ENCODE measurements around the gene BRIX1.
"Not testable (repeated sequence)": the region's sequence is repeated elsewhere in the genome, so short reads cannot be mapped to it uniquely, and the experiment has no call there.

Gene BRIX1

GRCh38 chr5:34957321-34957720, 41.8 kb downstream of the BRIX1 start:
- no peaks in the 10 kb centered on the region for H3K9me3 ChIP-seq (ENCODE audit: control insufficient read depth, low read length)

GRCh38 chr5:34957857-34958690, 42.6 kb downstream of the BRIX1 start:
- no peaks in the 10 kb centered on the region for H3K4me1 ChIP-seq (ENCODE audit: control insufficient read depth, insufficient read depth, low read length, poor library complexity, severe bottlenecking)
- no peaks in the 10 kb centered on the region for H3K9me3 ChIP-seq (ENCODE audit: control insufficient read depth, low read length)
- H3K4me3 ChIP-seq (ENCODE audit: insufficient read depth, low read depth, low read length, poor library complexity, severe bottlenecking) = no peak overlapping the region
- no peak for DNase-seq
- no peak overlapping the region for H3K27ac ChIP-seq (ENCODE audit: insufficient read depth, low read length, poor library complexity, severe bottlenecking)
- H3K36me3 ChIP-seq (ENCODE audit: control insufficient read depth, insufficient read depth, low read length) = peaks cover 13% of the 10 kb centered on the region
- H3K27me3 ChIP-seq (replicated peaks; ENCODE audit: control insufficient read depth, insufficient read depth, low read length, poor library complexity, severe bottlenecking) = no peaks in the 10 kb centered on the region

More at GRCh38 chr5:34957321-34957720, 41.8 kb downstream of the BRIX1 start:
- no peak overlapping the region for H3K4me3 ChIP-seq (ENCODE audit: insufficient read depth, low read depth, low read length, poor library complexity, severe bottlenecking)
- H3K36me3 ChIP-seq (ENCODE audit: control insufficient read depth, insufficient read depth, low read length) = peaks cover 13% of the 10 kb centered on the region
- DNase-seq = no peak
- H3K27ac ChIP-seq (ENCODE audit: insufficient read depth, low read length, poor library complexity, severe bottlenecking) = no peak overlapping the region
- H3K4me1 ChIP-seq (ENCODE audit: control insufficient read depth, insufficient read depth, low read length, poor library complexity, severe bottlenecking) = no peaks in the 10 kb centered on the region
- no peaks in the 10 kb centered on the region for H3K27me3 ChIP-seq (replicated peaks; ENCODE audit: control insufficient read depth, insufficient read depth, low read length, poor library complexity, severe bottlenecking)

- no peak overlapping the region for H3K4me3 ChIP-seq (ENCODE audit: insufficient read depth, low read depth, low read length, poor library complexity, severe bottlenecking)
- no peaks in the 10 kb centered on the region for H3K9me3 ChIP-seq (ENCODE audit: control insufficient read depth, low read length)
- H3K27ac ChIP-seq (ENCODE audit: insufficient read depth, low read length, poor library complexity, severe bottlenecking) = no peak overlapping the region
- no peak for DNase-seq
- H3K36me3 ChIP-seq (ENCODE audit: control insufficient read depth, insufficient read depth, low read length) = peaks cover 9% of the 10 kb centered on the region
- no peaks in the 10 kb centered on the region for H3K4me1 ChIP-seq (ENCODE audit: control insufficient read depth, insufficient read depth, low read length, poor library complexity, severe bottlenecking)
- no peaks in the 10 kb centered on the region for H3K27me3 ChIP-seq (replicated peaks; ENCODE audit: control insufficient read depth, insufficient read depth, low read length, poor library complexity, severe bottlenecking)
Observed at GRCh38 chr5:34959323-34959722, 43.8 kb downstream of the BRIX1 start.

- Histone ChIP-seq H3K4me1 (ENCODE audit: control insufficient read depth, insufficient read depth, low read length, poor library complexity, severe bottlenecking) (no peaks in the 10 kb centered on the region), H3K36me3 (ENCODE audit: control insufficient read depth, insufficient read depth, low read length) (no peaks in the 10 kb centered on the region), H3K9me3 (ENCODE audit: control insufficient read depth, low read length) (no peaks in the 10 kb centered on the region), H3K27ac (ENCODE audit: insufficient read depth, low read length, poor library complexity, severe bottlenecking) (no peak overlapping the region), H3K27me3 (replicated peaks; ENCODE audit: control insufficient read depth, insufficient read depth, low read length, poor library complexity, severe bottlenecking) (no peaks in the 10 kb centered on the region), H3K4me3 (ENCODE audit: insufficient read depth, low read depth, low read length, poor library complexity, severe bottlenecking) (no peak overlapping the region)
- no peak for DNase-seq
Observed at GRCh38 chr5:34967540-34967939, 52.0 kb downstream of the BRIX1 start.

GRCh38 chr5:34968258-34968657, 52.7 kb downstream of the BRIX1 start:
- Histone ChIP-seq H3K4me1 (ENCODE audit: control insufficient read depth, insufficient read depth, low read length, poor library complexity, severe bottlenecking) (no peaks in the 10 kb centered on the region), H3K27ac (ENCODE audit: insufficient read depth, low read length, poor library complexity, severe bottlenecking) (no peak overlapping the region), H3K9me3 (ENCODE audit: control insufficient read depth, low read length) (no peaks in the 10 kb centered on the region), H3K27me3 (replicated peaks; ENCODE audit: control insufficient read depth, insufficient read depth, low read length, poor library complexity, severe bottlenecking) (no peaks in the 10 kb centered on the region), H3K36me3 (ENCODE audit: control insufficient read depth, insufficient read depth, low read length) (no peaks in the 10 kb centered on the region), H3K4me3 (ENCODE audit: insufficient read depth, low read depth, low read length, poor library complexity, severe bottlenecking) (no peak overlapping the region)
- DNase-seq = no peak

DNA sequence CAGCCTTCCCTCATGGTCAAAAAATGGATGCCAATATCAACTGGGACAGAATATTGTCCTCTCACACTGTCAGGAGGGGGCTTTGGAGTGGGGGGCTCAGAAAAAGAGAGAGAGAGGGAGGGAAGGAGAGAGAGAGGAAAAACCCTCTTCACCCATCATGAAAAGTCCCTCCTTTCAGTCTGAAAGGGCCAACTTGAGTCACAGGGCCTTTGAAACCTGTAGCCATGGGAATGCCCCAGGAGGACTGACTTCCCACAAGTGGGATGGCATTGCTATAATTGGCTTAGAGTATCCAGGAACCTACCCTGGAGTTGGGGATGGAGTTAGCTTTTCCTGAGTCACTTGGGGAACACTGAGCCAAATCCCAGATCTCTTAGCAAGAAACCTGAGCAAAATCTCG, 55.0 kb downstream of the BRIX1 start:
- no peak for DNase-seq
- no peak overlapping the region for H3K4me3 ChIP-seq (ENCODE audit: insufficient read depth, low read depth, low read length, poor library complexity, severe bottlenecking)

GRCh38 chr5:34971655-34972054, 56.1 kb downstream of the BRIX1 start:
- H3K9me3 ChIP-seq (ENCODE audit: control insufficient read depth, low read length); DNase-seq; H3K27me3 ChIP-seq (replicated peaks; ENCODE audit: control insufficient read depth, insufficient read depth, low read length, poor library complexity, severe bottlenecking); H3K4me1 ChIP-seq (ENCODE audit: control insufficient read depth, insufficient read depth, low read length, poor library complexity, severe bottlenecking); H3K36me3 ChIP-seq (ENCODE audit: control insufficient read depth, insufficient read depth, low read length); H3K27ac ChIP-seq (ENCODE audit: insufficient read depth, low read length, poor library complexity, severe bottlenecking); H3K4me3 ChIP-seq (ENCODE audit: insufficient read depth, low read depth, low read length, poor library complexity, severe bottlenecking): not testable (repeated sequence)

More for the DNA sequence above, 55.0 kb downstream of the BRIX1 start:
- H3K27ac ChIP-seq (ENCODE audit: insufficient read depth, low read length, poor library complexity, severe bottlenecking) = no peak overlapping the region
- H3K27me3 ChIP-seq (replicated peaks; ENCODE audit: control insufficient read depth, insufficient read depth, low read length, poor library complexity, severe bottlenecking) = no peaks in the 10 kb centered on the region
- no peaks in the 10 kb centered on the region for H3K9me3 ChIP-seq (ENCODE audit: control insufficient read depth, low read length)
- no peaks in the 10 kb centered on the region for H3K36me3 ChIP-seq (ENCODE audit: control insufficient read depth, insufficient read depth, low read length)
- no peaks in the 10 kb centered on the region for H3K4me1 ChIP-seq (ENCODE audit: control insufficient read depth, insufficient read depth, low read length, poor library complexity, severe bottlenecking)

All from effector memory CD4-positive, alpha-beta T cell (primary cell).